ENCODE results near the gene ZKSCAN1.

ZKSCAN1 gene

DNA sequence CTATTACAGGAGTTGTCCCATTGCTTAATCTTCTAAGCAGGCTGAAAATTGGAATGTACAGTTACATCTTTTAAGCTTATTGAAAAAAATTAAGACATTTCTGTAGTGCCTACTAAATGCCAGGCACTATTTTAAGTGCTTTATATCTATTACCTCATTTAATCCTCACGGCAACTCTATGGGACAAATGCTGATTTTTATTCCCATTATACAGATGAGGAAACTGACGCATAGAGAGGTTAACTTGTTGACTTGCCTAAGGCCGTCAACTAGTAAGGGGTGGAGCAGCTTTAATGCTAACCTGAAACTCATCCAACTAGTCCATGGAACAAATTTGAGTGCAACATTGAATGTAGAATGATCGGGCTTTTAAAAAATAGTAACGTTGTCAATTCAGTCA, 2.5 kb downstream of the ZKSCAN1 start:
- H3K4me3 ChIP-seq (ENCODE audit: low read depth, low read length), result no peak overlapping the region
- TF ChIP-seq, protein P1, sequence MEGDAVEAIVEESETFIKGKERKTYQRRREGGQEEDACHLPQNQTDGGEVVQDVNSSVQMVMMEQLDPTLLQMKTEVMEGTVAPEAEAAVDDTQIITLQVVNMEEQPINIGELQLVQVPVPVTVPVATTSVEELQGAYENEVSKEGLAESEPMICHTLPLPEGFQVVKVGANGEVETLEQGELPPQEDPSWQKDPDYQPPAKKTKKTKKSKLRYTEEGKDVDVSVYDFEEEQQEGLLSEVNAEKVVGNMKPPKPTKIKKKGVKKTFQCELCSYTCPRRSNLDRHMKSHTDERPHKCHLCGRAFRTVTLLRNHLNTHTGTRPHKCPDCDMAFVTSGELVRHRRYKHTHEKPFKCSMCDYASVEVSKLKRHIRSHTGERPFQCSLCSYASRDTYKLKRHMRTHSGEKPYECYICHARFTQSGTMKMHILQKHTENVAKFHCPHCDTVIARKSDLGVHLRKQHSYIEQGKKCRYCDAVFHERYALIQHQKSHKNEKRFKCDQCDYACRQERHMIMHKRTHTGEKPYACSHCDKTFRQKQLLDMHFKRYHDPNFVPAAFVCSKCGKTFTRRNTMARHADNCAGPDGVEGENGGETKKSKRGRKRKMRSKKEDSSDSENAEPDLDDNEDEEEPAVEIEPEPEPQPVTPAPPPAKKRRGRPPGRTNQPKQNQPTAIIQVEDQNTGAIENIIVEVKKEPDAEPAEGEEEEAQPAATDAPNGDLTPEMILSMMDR (IDR thresholded peaks at IDR 0.05; ENCODE audit: low read depth, low read length, missing control alignments), result no peak
- H3K27me3 ChIP-seq (replicated peaks), result no peaks in the 10 kb centered on the region
- H3K27ac ChIP-seq, result no peak overlapping the region
- DNase-seq, result no peak
- H3K36me3 ChIP-seq (replicated peaks), result peaks cover 7% of the 10 kb centered on the region
- in situ Hi-C loops (cut with HindIII; ENCODE audit: low pct_ligation_motif_present, low sequenced_read_pairs), result no loop called here

DNA sequence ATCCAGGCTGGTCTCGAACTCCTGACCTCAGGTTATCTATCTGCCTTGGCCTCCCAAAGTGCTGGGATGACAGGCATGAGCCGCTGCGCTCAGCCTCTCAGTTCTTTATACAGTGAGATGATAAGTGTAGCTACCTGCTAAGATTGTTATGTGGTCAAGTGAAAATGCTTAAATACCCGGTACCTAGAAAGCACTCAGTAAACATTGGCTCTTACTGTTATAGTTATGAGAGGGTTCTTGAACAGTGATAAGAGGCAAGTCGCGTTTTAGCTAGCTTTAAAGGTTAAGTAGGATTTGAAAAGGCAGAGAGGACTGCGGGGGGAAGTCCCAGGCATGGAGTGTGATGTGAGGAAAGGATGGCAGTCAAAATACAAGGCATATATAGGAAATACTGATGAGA, 4.5 kb downstream of the ZKSCAN1 start:
- TF ChIP-seq, protein P1 (IDR thresholded peaks at IDR 0.05; ENCODE audit: low read depth, low read length, missing control alignments), result no peak
- Histone ChIP-seq H3K27me3 (replicated peaks) (no peaks in the 10 kb centered on the region), H3K27ac (no peak overlapping the region), H3K4me3 (ENCODE audit: low read depth, low read length) (no peak overlapping the region), H3K36me3 (replicated peaks) (peaks cover 21% of the 10 kb centered on the region)
- in situ Hi-C loops (cut with HindIII; ENCODE audit: low pct_ligation_motif_present, low sequenced_read_pairs), result no loop called here
- DNase-seq, result no peak

DNA sequence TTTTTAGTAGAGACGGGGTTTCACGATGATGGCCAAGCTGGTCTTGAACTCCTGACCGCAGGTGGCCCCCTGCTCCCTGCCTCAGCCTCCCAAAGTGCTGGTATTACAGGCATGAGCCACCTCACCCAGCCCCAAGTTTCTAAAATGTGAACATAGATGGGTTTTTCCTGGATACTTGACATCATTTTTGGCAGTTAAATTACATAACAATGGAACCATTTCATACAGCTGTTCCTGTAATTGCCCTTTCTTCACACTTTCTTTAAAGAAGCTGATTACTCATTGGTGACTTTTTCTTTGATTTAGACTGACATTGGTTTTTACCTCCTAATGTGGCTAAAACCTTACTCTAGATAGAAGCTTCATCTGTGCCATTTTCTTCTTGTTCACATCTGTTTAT, 5.9 kb downstream of the ZKSCAN1 start:
- Histone ChIP-seq H3K27me3 (replicated peaks) (no peaks in the 10 kb centered on the region), H3K27ac (no peak overlapping the region), H3K4me3 (ENCODE audit: low read depth, low read length) (no peak overlapping the region), H3K36me3 (replicated peaks) (peaks cover 29% of the 10 kb centered on the region)
- TF ChIP-seq, protein P1 (IDR thresholded peaks at IDR 0.05; ENCODE audit: low read depth, low read length, missing control alignments), result no peak
- DNase-seq, result no peak
- in situ Hi-C loops (cut with HindIII; ENCODE audit: low pct_ligation_motif_present, low sequenced_read_pairs), result no loop called here

DNA sequence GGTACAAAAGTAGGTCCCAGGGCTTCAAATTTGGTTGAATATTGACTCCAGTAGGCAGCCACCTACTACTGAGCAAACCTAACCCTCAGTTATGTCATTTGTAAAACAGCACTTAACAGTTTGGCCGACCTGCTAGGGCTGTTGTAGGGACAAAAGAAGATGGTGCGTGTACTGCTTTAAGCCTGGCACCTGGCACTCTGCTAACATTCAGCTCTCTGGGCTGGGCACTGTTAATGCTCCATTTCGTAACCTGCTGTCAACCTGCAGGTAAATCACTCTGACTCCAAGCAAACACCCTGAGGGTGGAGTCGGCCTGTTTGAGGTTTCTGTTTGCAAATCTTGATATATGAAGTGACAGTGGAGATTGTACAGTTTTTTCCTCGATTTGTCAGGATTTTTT, 7.2 kb downstream of the ZKSCAN1 start:
- Histone ChIP-seq H3K27ac (no peak overlapping the region), H3K27me3 (replicated peaks) (no peaks in the 10 kb centered on the region), H3K4me3 (ENCODE audit: low read depth, low read length) (no peak overlapping the region), H3K36me3 (replicated peaks) (peaks cover 38% of the 10 kb centered on the region)
- DNase-seq, result no peak
- TF ChIP-seq, protein P1 (IDR thresholded peaks at IDR 0.05; ENCODE audit: low read depth, low read length, missing control alignments), result no peak
- in situ Hi-C loops (cut with HindIII; ENCODE audit: low pct_ligation_motif_present, low sequenced_read_pairs), result no loop called here

DNA sequence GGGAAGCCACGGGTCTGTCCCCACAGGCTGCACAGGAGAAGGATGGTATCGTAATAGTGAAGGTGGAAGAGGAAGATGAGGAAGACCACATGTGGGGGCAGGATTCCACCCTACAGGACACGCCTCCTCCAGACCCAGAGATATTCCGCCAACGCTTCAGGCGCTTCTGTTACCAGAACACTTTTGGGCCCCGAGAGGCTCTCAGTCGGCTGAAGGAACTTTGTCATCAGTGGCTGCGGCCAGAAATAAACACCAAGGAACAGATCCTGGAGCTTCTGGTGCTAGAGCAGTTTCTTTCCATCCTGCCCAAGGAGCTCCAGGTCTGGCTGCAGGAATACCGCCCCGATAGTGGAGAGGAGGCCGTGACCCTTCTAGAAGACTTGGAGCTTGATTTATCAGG, 8.1 kb downstream of the ZKSCAN1 start:
- peaks cover 46% of the 10 kb centered on the region for H3K36me3 ChIP-seq (replicated peaks)
- in situ Hi-C loops (cut with HindIII; ENCODE audit: low pct_ligation_motif_present, low sequenced_read_pairs), result no loop called here

More for the DNA sequence above, 8.1 kb downstream of the ZKSCAN1 start:
- TF ChIP-seq, protein P1 (IDR thresholded peaks at IDR 0.05; ENCODE audit: low read depth, low read length, missing control alignments), result no peak
- H3K27ac ChIP-seq, result no peak overlapping the region
- H3K4me3 ChIP-seq (ENCODE audit: low read depth, low read length), result no peak overlapping the region
- DNase-seq, result no peak
- H3K27me3 ChIP-seq (replicated peaks), result no peaks in the 10 kb centered on the region
